Medulla oblongata (tissue), 1 donor: ENCODE data around the gene KRTAP12-3.
"Not testable (repeated sequence)": the region's sequence is repeated elsewhere in the genome, so short reads cannot be mapped to it uniquely, and the experiment has no call there.

Experiments
- DNase-seq: peaks from one replicate; pipeline ENCODE4 v3.0.0-alpha.2; 2015; ENCODE audit errors: extremely low spot score

Gene KRTAP12-3

GRCh38 chr21:44650973-44651675, 6.6 kb upstream of the KRTAP12-3 start:
- DNase-seq, result no peak

GRCh38 chr21:44653123-44653522, 4.6 kb upstream of the KRTAP12-3 start:
- DNase-seq, result no peak

- no peak for DNase-seq
These were observed 3.8 kb upstream of the KRTAP12-3 start for GRCh38 chr21:44653656-44654575.

GRCh38 chr21:44654576-44655175, 3.1 kb upstream of the KRTAP12-3 start, which contains the start of gene KRTAP12-4:
TSS of gene KRTAP12-4 (minus strand) at chr21:44654659. CDS start at chr21:44654614, 45 bp downstream.
- no peak for DNase-seq

GRCh38 chr21:44656868-44657267, 864 bp upstream of the KRTAP12-3 start:
- no peak for DNase-seq

GRCh38 chr21:44658541-44658910, 794 bp downstream of the KRTAP12-3 start:
- no peak for DNase-seq

- no peak for DNase-seq
These were observed 1.3 kb downstream of the KRTAP12-3 start for GRCh38 chr21:44658913-44659595.

- DNase-seq, result not testable (repeated sequence)
These were observed 3.8 kb downstream of the KRTAP12-3 start for GRCh38 chr21:44661567-44661966.

- no peak for DNase-seq
These were observed 7.0 kb downstream of the KRTAP12-3 start for GRCh38 chr21:44664691-44665090.

- DNase-seq, result no peak
These were observed 8.9 kb downstream of the KRTAP12-3 start, which contains the start of gene KRTAP12-2 for GRCh38 chr21:44666401-44667320. TSS of gene KRTAP12-2 (minus strand) at chr21:44666927. CDS start at chr21:44666886, 41 bp downstream.

- no peak for DNase-seq
These were observed 9.9 kb downstream of the KRTAP12-3 start for GRCh38 chr21:44667612-44668011.

GRCh38 chr21:44670642-44671432, 13.1 kb downstream of the KRTAP12-3 start:
- DNase-seq, result no peak

GRCh38 chr21:44671911-44672310, 14.2 kb downstream of the KRTAP12-3 start:
- no peak for DNase-seq

- no peak for DNase-seq
These were observed 20.1 kb downstream of the KRTAP12-3 start for GRCh38 chr21:44677881-44678280.

- no peak for DNase-seq
These were observed 23.4 kb downstream of the KRTAP12-3 start for GRCh38 chr21:44681152-44681551.

GRCh38 chr21:44681861-44682579, 24.3 kb downstream of the KRTAP12-3 start, which contains the start of gene KRTAP12-1:
TSS of gene KRTAP12-1 (minus strand) at chr21:44682163. CDS start at chr21:44682123, 40 bp downstream.
- no peak for DNase-seq

GRCh38 chr21:44682580-44683151, 24.9 kb downstream of the KRTAP12-3 start:
- no peak for DNase-seq

GRCh38 chr21:44684077-44684476, 26.3 kb downstream of the KRTAP12-3 start:
- no peak for DNase-seq

GRCh38 chr21:44684483-44684882, 26.8 kb downstream of the KRTAP12-3 start:
- DNase-seq, result no peak
